GM19455 (cell line): ENCODE results near the gene PARVA.
"Not testable (repeated sequence)": the region's sequence is repeated elsewhere in the genome, so short reads cannot be mapped to it uniquely, and the experiment has no call there.

Experiments used
- ATAC-seq: cut with Tn5 transposase; IDR thresholded peaks from one replicate; pipeline ENCODE4 v1.9.1; 2021; ENCODE audit not compliant: unreplicated experiment

Gene PARVA

GRCh38 chr11:12496181-12497025, 119.0 kb downstream of the PARVA start:
- no peak for ATAC-seq

GRCh38 chr11:12497431-12497830, 120.1 kb downstream of the PARVA start:
- no peak for ATAC-seq

GRCh38 chr11:12499071-12499470, 121.7 kb downstream of the PARVA start:
- ATAC-seq: no peak

DNA sequence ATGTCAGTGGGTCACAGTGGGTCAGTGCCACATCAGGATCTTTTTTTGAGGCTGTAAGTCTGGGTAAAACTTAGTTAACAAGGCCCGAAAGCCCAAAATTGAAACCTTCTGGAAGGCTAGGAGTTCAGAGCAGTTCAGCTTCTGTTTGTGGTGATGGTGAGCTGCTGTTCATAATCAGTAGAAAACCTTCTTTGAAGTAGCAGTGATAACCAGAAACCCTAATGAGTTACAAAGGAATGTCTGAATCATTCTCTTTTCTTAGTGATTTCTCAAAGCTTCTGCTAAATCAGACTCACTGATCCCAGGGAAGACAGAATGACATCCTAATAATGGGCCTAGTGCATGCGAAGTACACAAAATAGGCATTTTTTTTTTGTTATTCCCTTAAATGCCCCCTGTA, 124.7 kb downstream of the PARVA start:
- no peak for ATAC-seq

GRCh38 chr11:12503039-12503484, 125.7 kb downstream of the PARVA start:
- ATAC-seq: no peak

DNA sequence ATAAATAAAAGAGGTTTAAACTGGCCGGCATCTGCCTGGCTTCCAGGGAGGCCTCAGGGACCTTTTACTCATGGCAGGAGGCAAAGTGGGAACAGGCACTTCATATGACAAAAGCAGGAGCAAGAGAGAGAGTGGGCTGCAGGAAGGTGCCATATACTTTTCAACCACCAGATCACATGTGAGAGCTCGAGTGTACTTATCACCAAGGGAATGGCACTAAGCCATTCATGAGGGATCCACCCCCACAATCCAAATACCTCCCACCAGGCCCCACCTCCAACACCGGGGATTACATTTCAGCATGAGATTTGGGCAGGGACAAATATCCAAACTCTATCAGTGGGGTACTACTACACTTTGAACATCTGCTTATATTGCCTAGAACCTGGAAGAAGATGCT, 126.5 kb downstream of the PARVA start:
- ATAC-seq: no peak

DNA sequence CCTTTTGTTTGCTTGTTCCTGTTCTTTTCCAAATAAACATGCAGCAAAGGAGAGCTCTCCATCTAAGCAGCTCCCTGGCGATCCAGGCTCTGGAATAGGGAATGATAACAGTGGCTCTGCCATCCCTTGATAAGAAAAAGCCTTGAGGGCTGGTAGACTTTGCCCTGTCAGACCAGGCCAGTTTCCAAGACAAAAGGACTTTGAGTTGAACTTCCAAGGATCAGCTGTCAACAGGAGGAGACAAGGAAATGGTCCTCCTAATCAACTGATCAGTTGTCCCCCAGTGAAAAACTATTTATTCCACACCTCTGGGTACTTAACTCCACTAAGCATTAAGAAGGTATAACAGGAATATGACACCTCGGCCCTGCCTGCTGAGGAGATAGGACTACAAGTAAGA, 127.8 kb downstream of the PARVA start:
- no peak for ATAC-seq

DNA sequence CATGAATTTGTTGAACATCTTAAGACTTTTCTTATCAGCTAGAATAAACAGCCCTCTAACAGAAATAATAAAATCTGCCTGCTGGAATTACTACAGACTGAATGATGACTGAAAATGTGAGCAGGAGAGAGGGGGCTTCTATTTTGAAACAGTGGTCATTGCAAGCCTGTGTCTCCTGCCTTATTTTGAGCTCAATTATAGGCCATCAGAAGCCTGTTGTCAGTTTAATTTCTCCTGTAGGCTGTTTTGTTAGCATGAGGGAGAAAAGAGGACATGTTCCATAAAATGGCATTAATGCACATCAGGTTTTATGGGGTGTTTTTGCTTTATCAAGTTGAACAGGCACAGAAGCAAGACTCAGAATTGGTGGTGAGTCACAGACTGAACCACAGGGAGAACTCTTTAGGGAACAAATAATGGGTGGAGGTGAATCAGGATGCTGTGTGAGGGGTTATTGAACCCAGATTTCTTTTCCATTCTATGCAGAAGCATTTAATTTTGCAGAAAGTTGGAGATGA, 129.1 kb downstream of the PARVA start:
- no peak for ATAC-seq

DNA sequence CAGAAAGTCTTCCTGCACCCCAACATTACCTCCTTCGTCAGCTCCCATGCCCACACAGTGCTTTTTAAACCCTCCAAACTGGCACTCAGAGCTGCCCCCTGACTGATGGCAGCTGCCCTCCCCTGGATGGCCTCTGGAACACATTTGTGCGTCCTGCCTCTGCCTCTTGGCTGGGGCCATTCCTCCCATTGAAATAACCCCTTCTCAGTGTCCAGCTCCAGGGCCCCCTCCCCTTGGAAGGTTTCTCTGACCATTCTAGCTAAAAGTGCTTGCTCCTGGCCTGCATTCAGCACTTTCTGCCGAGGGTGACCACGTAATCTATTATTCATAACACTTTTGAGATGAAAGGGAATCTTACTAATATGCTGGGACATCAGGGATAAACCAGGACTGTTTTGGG, 130.0 kb downstream of the PARVA start:
- no peak for ATAC-seq

- ATAC-seq: no peak
These were observed 130.9 kb downstream of the PARVA start for GRCh38 chr11:12508151-12508751.

GRCh38 chr11:12509371-12509770, 132.0 kb downstream of the PARVA start:
- ATAC-seq: no peak

DNA sequence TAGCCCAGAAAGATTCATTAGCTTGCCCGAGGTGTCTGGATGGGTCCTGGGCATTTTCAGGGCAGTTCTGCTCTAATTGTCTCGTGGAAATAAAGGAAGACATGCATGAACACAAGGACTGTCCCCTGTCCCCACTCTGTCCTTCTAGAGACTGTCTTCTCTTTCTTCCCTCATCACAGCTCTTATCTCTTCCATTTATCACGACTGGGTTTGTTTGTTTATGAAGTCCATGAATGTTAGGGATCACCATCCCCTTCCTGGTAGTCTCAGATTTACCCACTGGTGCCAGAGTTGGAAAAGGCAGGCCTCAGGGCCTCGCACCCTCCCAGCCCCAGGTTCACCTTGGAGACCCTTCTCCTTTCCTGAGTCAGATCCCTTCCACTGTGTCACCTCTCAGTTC, 134.8 kb downstream of the PARVA start:
- ATAC-seq: no peak

GRCh38 chr11:12512826-12513395, 135.5 kb downstream of the PARVA start:
- no peak for ATAC-seq

DNA sequence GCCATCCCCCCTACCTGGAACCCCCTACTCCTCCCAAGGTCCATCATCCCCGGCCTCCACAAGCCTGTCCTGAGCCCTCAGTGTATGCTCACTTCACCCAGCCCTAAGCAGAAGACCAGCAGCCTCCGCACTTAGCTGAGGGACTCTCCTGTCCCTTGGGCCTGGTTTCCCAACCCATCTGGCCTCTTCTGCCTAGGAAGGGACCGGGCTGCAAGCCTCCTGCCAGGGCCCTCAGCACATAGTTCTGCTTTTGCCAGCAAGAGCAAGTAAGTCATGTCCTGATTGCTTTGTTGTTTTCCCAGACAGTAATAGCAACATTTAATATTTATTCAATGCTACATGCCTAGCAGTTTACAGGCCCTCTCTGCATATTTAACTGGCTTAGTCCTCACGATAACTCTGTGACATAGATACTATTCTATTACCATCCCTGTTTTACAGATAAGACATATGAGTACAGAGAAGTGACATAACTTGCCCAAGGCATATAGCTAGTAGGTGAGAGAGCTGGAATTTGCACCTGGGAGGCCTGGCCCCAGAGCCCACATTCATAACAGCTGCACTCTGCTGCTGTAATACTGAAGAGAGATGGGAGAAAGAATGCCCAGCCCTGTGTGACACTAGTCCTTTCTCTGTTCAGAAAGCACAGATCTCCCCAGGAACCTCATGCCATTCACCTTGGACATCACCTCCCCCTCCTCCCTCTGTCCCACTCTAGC, 139.2 kb downstream of the PARVA start:
- no peak for ATAC-seq

- no peak for ATAC-seq
These were observed 139.9 kb downstream of the PARVA start for GRCh38 chr11:12517306-12517705.

DNA sequence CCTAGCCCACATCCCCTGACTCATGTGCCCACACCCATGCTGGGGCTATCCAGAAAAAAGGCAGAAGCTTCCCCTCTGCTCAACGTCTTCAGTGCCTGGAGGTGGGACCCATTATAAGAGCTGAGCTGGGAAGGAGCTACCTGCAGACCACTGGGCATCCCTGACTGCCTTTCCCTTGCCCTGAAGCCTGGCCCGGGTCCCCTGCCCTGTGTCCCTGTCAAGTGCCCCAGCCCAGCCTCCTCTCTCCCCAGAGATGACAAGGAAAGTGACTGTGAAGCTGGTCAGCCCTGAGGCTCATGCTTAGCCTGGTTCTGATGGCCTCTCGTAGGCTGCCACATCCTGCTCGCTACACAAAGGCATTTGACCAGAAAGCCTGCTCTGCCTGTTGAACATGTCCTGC, 140.4 kb downstream of the PARVA start:
- ATAC-seq: no peak

DNA sequence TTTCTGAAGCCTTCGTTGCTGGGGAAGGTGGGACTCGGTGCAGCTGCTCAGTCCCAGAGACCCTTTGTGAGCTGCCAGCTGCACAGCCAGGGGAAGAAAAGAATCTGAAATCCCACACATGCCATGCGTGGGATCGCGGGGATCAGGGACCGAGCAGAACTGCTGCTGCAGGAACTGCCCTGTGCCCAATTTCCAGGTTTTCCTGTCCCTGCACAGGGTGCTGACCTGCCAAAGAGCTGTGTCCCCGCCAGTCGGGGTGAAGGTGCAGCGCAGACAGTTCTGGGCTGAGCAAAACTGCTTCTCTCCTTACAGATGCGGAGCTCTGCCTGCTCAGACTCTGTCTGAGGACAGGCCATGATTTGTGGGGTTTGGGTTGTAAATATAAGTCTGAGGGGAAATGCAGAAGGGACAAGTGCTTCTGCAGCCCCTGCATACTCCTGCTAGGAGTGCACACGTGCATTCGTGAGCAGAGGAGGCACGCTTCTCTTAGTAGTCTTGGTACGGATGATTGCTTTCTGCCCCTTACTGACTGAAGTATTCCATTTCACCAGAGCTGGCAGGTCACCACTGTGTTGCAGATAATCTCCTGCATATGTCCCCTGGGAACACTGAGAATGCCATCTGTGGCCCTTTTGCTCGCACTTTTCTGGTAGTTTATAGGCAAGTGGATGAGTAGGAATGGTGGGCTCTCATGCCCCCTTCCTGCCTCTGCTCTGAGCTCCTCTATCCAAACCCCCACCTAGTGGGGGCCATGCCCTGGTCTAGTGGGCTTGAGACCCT, 141.4 kb downstream of the PARVA start:
- no peak for ATAC-seq

GRCh38 chr11:12520054-12520453, 142.7 kb downstream of the PARVA start:
- no peak for ATAC-seq

- ATAC-seq: not testable (repeated sequence)
These were observed 143.2 kb downstream of the PARVA start for GRCh38 chr11:12520576-12520975.

DNA sequence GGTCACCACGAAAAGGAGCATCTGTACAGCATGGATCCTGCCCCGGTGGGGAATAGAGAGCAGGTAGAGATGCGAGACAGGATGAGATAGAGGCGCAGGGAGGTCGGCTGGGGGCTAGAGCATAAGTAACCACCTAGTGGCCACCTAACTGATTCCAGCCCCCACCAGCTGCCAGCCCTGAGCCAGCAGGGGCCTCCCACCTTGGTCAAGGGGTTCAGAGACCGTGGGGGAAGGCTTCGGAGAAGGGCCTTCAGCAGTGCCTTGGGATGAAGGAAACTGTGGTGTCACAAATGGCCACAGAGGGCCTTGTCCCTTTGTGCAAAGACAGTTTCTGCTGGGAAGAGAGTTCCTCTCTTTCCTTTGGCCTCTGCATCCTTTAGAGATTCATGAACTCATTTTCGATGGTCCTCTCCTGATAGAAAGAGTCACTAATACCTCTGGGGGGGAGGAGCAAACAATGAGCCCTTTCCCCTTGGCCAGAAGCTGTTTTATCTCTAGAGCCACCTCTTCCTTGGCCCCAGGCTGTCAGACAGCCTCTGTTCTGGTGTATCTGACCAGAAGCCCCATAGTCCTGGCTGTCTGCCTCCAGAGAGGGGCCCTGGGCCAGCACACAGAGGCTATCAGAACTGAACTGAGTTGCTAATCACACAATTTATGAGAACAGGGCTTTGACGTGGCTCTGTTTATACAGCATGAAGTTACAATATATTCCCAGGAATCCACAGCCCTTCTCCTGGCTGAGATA, 146.0 kb downstream of the PARVA start:
- no peak for ATAC-seq
